ENCODE results near the gene PHF21B.

GRCh38 chr22:44925465-44926123, 84.2 kb downstream of the PHF21B start:
- TF ChIP-seq CTCF (conservative IDR thresholded peaks at IDR 0.05; ENCODE audit: low read depth in 2 of 2) (no peak), REST (IDR thresholded peaks at IDR 0.05; ENCODE audit: unreplicated experiment) (no peak), EZH2 (IDR thresholded peaks at IDR 0.05; ENCODE audit: low read depth, unreplicated experiment) (no peak), ZNF114 (CRISPR knock-in tag; IDR thresholded peaks at IDR 0.05) (no peak), EZH2phosphoT487 (IDR thresholded peaks at IDR 0.05; ENCODE audit: unreplicated experiment) (no peak), POLR2AphosphoS5 (IDR thresholded peaks at IDR 0.05; ENCODE audit: low read depth) (no peak), ZNF331 (CRISPR knock-in tag; IDR thresholded peaks at IDR 0.05; ENCODE audit: low read depth) (no peak), NANOG (IDR thresholded peaks at IDR 0.05; ENCODE audit: borderline replicate concordance) (no peak), CREB1 (CRISPR knock-in tag; IDR thresholded peaks at IDR 0.05; ENCODE audit: low read depth) (no peak), JUNB (IDR thresholded peaks at IDR 0.05; ENCODE audit: unreplicated experiment) (no peak), STAT1 (IDR thresholded peaks at IDR 0.05; ENCODE audit: unreplicated experiment) (no peak)
- TF ChIP-seq, protein P1, sequence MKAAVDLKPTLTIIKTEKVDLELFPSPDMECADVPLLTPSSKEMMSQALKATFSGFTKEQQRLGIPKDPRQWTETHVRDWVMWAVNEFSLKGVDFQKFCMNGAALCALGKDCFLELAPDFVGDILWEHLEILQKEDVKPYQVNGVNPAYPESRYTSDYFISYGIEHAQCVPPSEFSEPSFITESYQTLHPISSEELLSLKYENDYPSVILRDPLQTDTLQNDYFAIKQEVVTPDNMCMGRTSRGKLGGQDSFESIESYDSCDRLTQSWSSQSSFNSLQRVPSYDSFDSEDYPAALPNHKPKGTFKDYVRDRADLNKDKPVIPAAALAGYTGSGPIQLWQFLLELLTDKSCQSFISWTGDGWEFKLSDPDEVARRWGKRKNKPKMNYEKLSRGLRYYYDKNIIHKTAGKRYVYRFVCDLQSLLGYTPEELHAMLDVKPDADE (IDR thresholded peaks at IDR 0.05) = no peak
- TF ChIP-seq, protein P2, sequence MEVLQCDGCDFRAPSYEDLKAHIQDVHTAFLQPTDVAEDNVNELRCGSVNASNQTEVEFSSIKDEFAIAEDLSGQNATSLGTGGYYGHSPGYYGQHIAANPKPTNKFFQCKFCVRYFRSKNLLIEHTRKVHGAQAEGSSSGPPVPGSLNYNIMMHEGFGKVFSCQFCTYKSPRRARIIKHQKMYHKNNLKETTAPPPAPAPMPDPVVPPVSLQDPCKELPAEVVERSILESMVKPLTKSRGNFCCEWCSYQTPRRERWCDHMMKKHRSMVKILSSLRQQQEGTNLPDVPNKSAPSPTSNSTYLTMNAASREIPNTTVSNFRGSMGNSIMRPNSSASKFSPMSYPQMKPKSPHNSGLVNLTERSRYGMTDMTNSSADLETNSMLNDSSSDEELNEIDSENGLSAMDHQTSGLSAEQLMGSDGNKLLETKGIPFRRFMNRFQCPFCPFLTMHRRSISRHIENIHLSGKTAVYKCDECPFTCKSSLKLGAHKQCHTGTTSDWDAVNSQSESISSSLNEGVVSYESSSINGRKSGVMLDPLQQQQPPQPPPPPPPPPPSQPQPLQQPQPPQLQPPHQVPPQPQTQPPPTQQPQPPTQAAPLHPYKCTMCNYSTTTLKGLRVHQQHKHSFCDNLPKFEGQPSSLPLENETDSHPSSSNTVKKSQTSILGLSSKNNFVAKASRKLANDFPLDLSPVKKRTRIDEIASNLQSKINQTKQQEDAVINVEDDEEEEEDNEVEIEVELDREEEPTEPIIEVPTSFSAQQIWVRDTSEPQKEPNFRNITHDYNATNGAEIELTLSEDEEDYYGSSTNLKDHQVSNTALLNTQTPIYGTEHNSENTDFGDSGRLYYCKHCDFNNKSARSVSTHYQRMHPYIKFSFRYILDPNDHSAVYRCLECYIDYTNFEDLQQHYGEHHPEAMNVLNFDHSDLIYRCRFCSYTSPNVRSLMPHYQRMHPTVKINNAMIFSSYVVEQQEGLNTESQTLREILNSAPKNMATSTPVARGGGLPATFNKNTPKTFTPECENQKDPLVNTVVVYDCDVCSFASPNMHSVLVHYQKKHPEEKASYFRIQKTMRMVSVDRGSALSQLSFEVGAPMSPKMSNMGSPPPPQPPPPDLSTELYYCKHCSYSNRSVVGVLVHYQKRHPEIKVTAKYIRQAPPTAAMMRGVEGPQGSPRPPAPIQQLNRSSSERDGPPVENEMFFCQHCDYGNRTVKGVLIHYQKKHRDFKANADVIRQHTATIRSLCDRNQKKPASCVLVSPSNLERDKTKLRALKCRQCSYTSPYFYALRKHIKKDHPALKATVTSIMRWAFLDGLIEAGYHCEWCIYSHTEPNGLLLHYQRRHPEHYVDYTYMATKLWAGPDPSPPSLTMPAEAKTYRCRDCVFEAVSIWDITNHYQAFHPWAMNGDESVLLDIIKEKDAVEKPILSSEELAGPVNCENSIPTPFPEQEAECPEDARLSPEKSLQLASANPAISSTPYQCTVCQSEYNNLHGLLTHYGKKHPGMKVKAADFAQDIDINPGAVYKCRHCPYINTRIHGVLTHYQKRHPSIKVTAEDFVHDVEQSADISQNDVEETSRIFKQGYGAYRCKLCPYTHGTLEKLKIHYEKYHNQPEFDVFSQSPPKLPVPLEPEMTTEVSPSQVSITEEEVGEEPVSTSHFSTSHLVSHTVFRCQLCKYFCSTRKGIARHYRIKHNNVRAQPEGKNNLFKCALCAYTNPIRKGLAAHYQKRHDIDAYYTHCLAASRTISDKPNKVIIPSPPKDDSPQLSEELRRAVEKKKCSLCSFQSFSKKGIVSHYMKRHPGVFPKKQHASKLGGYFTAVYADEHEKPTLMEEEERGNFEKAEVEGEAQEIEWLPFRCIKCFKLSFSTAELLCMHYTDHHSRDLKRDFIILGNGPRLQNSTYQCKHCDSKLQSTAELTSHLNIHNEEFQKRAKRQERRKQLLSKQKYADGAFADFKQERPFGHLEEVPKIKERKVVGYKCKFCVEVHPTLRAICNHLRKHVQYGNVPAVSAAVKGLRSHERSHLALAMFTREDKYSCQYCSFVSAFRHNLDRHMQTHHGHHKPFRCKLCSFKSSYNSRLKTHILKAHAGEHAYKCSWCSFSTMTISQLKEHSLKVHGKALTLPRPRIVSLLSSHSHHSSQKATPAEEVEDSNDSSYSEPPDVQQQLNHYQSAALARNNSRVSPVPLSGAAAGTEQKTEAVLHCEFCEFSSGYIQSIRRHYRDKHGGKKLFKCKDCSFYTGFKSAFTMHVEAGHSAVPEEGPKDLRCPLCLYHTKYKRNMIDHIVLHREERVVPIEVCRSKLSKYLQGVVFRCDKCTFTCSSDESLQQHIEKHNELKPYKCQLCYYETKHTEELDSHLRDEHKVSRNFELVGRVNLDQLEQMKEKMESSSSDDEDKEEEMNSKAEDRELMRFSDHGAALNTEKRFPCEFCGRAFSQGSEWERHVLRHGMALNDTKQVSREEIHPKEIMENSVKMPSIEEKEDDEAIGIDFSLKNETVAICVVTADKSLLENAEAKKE (CRISPR knock-in tag; IDR thresholded peaks at IDR 0.05) = no peak
